ENCODE results near the gene LZTS3. TPM values are rescaled to one million over a fixed set of nuclear protein-coding genes. Genes with fewer than 3 reads are reported as not detected.

LZTS3 gene
- total and polyA plus RNA-seq, 2 of the 13 experiments (the other 11 are each of a cell fraction or from before 2014, with no cell fraction given), result 10.1 to 31.3 TPM

DNA sequence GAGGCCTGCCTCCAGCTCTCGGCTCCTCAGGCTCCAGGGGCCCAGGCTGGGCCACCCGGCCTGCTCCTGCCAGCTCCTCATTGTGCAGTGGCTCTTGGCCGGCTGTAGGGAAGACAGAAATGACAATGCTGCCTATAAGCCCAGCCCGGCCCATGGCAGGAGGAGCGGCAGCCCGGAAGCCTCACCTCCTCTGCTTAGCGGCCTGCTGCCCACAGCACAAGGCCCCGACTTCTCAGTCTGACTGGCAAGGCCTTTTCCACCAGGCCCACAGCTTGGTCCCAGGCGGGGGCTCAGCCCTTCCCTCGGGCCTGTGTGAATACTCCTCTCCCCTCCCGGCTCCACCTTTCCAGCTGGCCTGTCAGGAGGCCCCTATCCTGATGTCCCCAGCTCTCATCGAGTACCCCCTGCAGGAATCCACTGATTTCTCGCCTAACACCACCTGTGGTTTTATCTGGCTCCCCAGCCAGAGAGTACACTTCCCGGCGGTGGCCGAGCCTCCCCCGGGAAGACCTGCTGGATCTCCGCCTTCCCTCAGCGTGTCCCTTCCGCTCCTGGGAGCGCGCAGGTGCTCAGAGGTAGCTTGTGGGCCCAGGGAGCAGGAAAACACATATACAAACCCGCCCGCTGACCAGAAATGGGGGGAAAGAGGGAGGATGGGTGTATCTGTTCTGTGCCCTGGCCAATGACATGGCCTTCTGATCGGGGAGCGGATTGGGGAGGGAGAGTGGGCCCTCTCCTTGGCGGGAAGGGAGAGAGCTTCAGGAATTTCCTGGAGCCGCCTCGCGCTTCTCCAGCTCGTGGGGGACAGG lies 30.2 kb upstream of the LZTS3 start (continued):
- TF ChIP-seq, protein P1, sequence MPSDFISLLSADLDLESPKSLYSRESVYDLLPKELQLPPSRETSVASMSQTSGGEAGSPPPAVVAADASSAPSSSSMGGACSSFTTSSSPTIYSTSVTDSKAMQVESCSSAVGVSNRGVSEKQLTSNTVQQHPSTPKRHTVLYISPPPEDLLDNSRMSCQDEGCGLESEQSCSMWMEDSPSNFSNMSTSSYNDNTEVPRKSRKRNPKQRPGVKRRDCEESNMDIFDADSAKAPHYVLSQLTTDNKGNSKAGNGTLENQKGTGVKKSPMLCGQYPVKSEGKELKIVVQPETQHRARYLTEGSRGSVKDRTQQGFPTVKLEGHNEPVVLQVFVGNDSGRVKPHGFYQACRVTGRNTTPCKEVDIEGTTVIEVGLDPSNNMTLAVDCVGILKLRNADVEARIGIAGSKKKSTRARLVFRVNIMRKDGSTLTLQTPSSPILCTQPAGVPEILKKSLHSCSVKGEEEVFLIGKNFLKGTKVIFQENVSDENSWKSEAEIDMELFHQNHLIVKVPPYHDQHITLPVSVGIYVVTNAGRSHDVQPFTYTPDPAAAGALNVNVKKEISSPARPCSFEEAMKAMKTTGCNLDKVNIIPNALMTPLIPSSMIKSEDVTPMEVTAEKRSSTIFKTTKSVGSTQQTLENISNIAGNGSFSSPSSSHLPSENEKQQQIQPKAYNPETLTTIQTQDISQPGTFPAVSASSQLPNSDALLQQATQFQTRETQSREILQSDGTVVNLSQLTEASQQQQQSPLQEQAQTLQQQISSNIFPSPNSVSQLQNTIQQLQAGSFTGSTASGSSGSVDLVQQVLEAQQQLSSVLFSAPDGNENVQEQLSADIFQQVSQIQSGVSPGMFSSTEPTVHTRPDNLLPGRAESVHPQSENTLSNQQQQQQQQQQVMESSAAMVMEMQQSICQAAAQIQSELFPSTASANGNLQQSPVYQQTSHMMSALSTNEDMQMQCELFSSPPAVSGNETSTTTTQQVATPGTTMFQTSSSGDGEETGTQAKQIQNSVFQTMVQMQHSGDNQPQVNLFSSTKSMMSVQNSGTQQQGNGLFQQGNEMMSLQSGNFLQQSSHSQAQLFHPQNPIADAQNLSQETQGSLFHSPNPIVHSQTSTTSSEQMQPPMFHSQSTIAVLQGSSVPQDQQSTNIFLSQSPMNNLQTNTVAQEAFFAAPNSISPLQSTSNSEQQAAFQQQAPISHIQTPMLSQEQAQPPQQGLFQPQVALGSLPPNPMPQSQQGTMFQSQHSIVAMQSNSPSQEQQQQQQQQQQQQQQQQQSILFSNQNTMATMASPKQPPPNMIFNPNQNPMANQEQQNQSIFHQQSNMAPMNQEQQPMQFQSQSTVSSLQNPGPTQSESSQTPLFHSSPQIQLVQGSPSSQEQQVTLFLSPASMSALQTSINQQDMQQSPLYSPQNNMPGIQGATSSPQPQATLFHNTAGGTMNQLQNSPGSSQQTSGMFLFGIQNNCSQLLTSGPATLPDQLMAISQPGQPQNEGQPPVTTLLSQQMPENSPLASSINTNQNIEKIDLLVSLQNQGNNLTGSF (CRISPR knock-in tag; IDR thresholded peaks at IDR 0.05), result peak; percentile 76; the same call in 1 of the 2 replicates
- TF ChIP-seq, protein P2, sequence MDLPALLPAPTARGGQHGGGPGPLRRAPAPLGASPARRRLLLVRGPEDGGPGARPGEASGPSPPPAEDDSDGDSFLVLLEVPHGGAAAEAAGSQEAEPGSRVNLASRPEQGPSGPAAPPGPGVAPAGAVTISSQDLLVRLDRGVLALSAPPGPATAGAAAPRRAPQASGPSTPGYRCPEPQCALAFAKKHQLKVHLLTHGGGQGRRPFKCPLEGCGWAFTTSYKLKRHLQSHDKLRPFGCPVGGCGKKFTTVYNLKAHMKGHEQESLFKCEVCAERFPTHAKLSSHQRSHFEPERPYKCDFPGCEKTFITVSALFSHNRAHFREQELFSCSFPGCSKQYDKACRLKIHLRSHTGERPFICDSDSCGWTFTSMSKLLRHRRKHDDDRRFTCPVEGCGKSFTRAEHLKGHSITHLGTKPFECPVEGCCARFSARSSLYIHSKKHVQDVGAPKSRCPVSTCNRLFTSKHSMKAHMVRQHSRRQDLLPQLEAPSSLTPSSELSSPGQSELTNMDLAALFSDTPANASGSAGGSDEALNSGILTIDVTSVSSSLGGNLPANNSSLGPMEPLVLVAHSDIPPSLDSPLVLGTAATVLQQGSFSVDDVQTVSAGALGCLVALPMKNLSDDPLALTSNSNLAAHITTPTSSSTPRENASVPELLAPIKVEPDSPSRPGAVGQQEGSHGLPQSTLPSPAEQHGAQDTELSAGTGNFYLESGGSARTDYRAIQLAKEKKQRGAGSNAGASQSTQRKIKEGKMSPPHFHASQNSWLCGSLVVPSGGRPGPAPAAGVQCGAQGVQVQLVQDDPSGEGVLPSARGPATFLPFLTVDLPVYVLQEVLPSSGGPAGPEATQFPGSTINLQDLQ (CRISPR knock-in tag; IDR thresholded peaks at IDR 0.05), result no peak
- TF ChIP-seq PHF20 (CRISPR knock-in tag; IDR thresholded peaks at IDR 0.05) (no peak), PITX1 (CRISPR knock-in tag; IDR thresholded peaks at IDR 0.05) (peak; percentile 31; the same call in 1 of the 2 replicates), ZFX (CRISPR knock-in tag; IDR thresholded peaks at IDR 0.05; ENCODE audit: low read depth) (peak; percentile 87), CREB1 (IDR thresholded peaks at IDR 0.05) (no peak), CREB1 (CRISPR knock-in tag; IDR thresholded peaks at IDR 0.05) (no peak), ZNF274 (CRISPR knock-in tag; IDR thresholded peaks at IDR 0.05) (no peak), GZF1 (CRISPR knock-in tag; IDR thresholded peaks at IDR 0.05) (peak; percentile 73; the same call in 1 of the 2 replicates), ZNF703 (CRISPR knock-in tag; IDR thresholded peaks at IDR 0.05; ENCODE audit: borderline replicate concordance) (peak; percentile 57; the same call in 1 of the 2 replicates), NCOA2 (CRISPR knock-in tag; IDR thresholded peaks at IDR 0.05) (no peak), ZBTB42 (CRISPR knock-in tag; IDR thresholded peaks at IDR 0.05) (no peak), KDM2A (CRISPR knock-in tag; IDR thresholded peaks at IDR 0.05; ENCODE audit: borderline replicate concordance, low read depth) (peak; percentile 50; the same call in 1 of the 2 replicates), TCF7L2 (IDR thresholded peaks at IDR 0.05; ENCODE audit: low read depth, low read length) (no peak), STAG1 (CRISPR knock-in tag; IDR thresholded peaks at IDR 0.05) (peak; percentile 17; the same call in 1 of the 2 replicates)
- TF ChIP-seq, protein P3, sequence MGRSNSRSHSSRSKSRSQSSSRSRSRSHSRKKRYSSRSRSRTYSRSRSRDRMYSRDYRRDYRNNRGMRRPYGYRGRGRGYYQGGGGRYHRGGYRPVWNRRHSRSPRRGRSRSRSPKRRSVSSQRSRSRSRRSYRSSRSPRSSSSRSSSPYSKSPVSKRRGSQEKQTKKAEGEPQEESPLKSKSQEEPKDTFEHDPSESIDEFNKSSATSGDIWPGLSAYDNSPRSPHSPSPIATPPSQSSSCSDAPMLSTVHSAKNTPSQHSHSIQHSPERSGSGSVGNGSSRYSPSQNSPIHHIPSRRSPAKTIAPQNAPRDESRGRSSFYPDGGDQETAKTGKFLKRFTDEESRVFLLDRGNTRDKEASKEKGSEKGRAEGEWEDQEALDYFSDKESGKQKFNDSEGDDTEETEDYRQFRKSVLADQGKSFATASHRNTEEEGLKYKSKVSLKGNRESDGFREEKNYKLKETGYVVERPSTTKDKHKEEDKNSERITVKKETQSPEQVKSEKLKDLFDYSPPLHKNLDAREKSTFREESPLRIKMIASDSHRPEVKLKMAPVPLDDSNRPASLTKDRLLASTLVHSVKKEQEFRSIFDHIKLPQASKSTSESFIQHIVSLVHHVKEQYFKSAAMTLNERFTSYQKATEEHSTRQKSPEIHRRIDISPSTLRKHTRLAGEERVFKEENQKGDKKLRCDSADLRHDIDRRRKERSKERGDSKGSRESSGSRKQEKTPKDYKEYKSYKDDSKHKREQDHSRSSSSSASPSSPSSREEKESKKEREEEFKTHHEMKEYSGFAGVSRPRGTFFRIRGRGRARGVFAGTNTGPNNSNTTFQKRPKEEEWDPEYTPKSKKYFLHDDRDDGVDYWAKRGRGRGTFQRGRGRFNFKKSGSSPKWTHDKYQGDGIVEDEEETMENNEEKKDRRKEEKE (IDR thresholded peaks at IDR 0.05), result no peak
- TF ChIP-seq, protein P4, sequence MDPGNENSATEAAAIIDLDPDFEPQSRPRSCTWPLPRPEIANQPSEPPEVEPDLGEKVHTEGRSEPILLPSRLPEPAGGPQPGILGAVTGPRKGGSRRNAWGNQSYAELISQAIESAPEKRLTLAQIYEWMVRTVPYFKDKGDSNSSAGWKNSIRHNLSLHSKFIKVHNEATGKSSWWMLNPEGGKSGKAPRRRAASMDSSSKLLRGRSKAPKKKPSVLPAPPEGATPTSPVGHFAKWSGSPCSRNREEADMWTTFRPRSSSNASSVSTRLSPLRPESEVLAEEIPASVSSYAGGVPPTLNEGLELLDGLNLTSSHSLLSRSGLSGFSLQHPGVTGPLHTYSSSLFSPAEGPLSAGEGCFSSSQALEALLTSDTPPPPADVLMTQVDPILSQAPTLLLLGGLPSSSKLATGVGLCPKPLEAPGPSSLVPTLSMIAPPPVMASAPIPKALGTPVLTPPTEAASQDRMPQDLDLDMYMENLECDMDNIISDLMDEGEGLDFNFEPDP (CRISPR knock-in tag; conservative IDR thresholded peaks at IDR 0.05), result no peak
